ENCODE results near the gene RAP2A. TPM values are rescaled to one million over a fixed set of nuclear protein-coding genes. Genes with fewer than 3 reads are reported as not detected.

The RAP2A gene
- total RNA-seq, result 28.7 to 31.8 TPM (median 31.3 TPM) in 3 replicates

DNA sequence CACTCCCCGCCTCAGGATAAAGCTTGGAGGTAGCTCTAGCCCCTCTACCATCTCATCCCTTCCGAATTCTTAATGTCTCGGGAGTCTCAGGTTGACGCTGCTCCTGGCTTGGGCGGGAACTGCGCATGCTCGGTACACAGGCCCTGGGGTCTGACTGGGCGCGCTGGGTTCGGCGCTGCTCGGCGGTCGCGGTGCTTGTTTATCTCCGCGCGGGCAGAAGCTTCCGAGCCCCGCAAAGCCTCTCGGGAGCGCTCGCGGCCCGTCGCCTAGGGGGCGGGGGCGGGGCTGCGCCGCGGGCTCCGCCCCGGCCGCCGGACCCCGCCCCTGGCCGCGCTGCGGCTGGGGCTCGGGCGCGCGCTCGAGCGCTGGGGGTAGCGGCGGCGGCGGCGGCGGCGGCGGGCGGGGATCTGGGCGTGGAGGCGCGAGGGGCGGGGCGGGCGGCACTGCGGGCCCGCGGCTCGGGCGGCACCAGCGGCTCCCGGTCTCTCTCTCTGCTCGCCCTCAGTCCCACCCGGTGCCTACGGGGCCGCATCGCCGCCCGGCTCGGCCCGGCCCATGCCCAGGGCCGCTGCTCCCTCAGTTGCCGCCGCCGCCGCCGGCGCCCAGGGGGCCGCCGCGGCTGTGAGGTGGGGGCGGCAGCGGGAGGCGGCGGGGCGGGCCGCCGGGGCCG lies at the start of gene RAP2A:
Gene RAP2A (plus strand): TSS at position 443 of the 670 bp plus-strand sequence. CDS start 302 bp downstream, outside the sequence.
- Mint-ChIP-seq H3K36me3 (no peaks in the 10 kb centered on the region), H3K4me1 (peaks cover 49% of the 10 kb centered on the region), H3K27me3 (ENCODE audit: low read depth) (no peaks in the 10 kb centered on the region), H3K27ac (peak within 1 kb of the TSS; percentile 99), H3K4me3 (peak within 1 kb of the TSS; percentile 92), H3K9me3 (no peaks in the 10 kb centered on the region)
- DNase-seq (ENCODE audit: low spot score in 2 of 2, unreplicated experiment in 2 of 2), result peak; percentile 91 to 95
- TF ChIP-seq, protein P1, sequence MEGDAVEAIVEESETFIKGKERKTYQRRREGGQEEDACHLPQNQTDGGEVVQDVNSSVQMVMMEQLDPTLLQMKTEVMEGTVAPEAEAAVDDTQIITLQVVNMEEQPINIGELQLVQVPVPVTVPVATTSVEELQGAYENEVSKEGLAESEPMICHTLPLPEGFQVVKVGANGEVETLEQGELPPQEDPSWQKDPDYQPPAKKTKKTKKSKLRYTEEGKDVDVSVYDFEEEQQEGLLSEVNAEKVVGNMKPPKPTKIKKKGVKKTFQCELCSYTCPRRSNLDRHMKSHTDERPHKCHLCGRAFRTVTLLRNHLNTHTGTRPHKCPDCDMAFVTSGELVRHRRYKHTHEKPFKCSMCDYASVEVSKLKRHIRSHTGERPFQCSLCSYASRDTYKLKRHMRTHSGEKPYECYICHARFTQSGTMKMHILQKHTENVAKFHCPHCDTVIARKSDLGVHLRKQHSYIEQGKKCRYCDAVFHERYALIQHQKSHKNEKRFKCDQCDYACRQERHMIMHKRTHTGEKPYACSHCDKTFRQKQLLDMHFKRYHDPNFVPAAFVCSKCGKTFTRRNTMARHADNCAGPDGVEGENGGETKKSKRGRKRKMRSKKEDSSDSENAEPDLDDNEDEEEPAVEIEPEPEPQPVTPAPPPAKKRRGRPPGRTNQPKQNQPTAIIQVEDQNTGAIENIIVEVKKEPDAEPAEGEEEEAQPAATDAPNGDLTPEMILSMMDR (IDR thresholded peaks at IDR 0.05; ENCODE audit: unreplicated experiment), result no peak

DNA sequence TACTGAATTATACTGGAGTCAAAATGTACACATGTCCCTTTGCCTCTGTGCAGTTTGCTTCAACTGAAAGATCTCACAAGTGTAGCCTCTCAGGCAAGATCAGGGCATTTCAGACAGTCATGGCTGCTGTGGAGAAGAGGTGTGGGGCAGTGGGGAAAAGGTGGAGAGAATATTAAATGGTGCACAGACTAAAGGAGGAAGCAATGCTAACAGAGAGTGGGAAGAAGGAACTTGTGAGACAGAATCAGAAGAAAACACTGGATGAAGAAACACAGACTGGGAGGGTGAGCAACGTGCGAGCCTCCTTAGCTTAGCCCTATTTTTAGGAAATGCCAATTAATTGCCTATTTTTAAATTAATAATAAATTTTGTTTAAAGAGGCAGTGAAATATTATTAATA lies 49.6 kb upstream of the RAP2A start:
- Mint-ChIP-seq H3K36me3 (peaks cover 52% of the 10 kb centered on the region), H3K9me3 (no peaks in the 10 kb centered on the region), H3K4me1 (no peaks in the 10 kb centered on the region), H3K4me3 (no peak overlapping the region), H3K27me3 (ENCODE audit: low read depth) (no peaks in the 10 kb centered on the region), H3K27ac (peak overlapping the region; percentile 17)
- TF ChIP-seq, protein P1 (IDR thresholded peaks at IDR 0.05; ENCODE audit: unreplicated experiment), result no peak
- no peak for DNase-seq (ENCODE audit: low spot score in 2 of 2, unreplicated experiment in 2 of 2)

DNA sequence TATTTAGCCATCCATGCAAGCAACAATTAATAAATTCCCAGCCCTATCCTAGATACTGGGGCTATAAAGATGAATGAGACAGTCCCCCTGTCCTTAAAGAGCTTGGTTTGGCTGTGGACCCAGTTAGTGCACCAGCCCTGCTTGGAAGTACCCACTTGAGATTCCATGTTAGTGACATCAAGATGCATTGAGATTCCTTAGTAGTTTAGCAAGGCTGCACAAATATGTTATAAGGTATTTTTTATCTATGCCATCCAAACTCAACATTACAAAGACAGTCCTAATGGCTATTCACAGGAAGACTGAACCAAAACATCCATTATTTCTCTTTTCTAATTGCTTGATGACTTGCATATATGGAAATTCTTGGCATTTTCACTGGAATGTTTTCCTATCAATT lies 48.8 kb upstream of the RAP2A start:
- H3K27me3 Mint-ChIP-seq (ENCODE audit: low read depth), result no peaks in the 10 kb centered on the region
- H3K4me3 Mint-ChIP-seq, result no peak overlapping the region
- H3K27ac Mint-ChIP-seq, result no peak overlapping the region
- no peaks in the 10 kb centered on the region for H3K4me1 Mint-ChIP-seq
- peaks cover 48% of the 10 kb centered on the region for H3K36me3 Mint-ChIP-seq
- TF ChIP-seq, protein P1 (IDR thresholded peaks at IDR 0.05; ENCODE audit: unreplicated experiment), result no peak
- no peak for DNase-seq (ENCODE audit: low spot score in 2 of 2, unreplicated experiment in 2 of 2)
- H3K9me3 Mint-ChIP-seq, result no peaks in the 10 kb centered on the region

DNA sequence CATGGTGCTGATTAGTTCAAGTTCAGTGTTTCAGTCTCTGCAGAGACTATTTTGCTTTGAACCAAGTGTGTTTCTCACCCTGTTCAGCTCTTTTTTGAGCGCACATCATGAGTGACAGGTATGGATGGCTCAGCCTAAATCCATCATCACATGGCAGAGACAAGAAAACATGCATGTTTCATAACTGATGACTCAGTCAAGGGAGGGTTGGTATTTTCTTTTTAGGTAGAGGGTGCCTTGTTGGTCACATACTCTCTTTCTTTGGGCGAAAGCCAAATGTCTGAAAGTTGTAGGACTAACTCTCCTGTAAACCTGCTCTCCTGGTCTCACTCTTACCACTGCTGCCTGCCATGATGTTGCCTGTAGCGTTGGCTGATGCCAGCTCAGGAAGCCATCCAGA lies 48.1 kb upstream of the RAP2A start:
- no peak overlapping the region for H3K4me3 Mint-ChIP-seq
- no peak for DNase-seq (ENCODE audit: low spot score in 2 of 2, unreplicated experiment in 2 of 2)
- peaks cover under 1% of the 10 kb centered on the region for H3K4me1 Mint-ChIP-seq
- H3K9me3 Mint-ChIP-seq, result no peaks in the 10 kb centered on the region
- H3K27me3 Mint-ChIP-seq (ENCODE audit: low read depth), result no peaks in the 10 kb centered on the region
- peaks cover 45% of the 10 kb centered on the region for H3K36me3 Mint-ChIP-seq
- no peak overlapping the region for H3K27ac Mint-ChIP-seq
- TF ChIP-seq, protein P1 (IDR thresholded peaks at IDR 0.05; ENCODE audit: unreplicated experiment), result no peak

DNA sequence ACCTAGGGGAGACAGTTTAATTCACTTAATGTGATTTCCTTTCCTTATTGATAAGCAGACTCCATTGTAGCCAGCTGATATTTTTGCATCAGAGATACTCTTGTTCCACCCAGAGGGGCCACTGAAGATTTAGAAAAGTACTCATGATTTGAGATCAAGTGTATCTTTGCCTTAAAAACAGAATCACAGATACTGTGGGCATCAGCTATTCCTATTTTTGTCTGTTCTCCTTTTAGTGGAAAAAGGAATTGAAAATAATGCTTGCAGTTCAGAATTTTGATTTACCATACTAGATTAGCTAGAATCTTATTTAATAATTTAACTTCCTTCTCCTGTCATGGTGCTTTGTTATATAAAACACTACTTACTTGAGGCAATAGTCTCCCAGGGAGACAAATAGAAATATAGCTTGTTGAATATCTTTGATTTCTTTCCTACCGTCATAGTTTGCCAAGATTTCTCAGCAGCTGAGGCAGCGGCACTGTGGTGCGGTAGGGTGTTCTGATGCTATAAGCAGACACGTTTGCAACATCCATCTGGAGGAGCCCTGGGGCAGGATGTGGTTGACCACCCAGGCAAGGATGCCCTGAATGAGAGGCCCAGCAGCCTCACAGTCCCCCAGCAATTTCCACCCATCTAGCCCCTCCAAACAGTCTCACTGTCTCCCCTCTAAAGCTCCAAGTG lies 47.0 kb upstream of the RAP2A start:
- no peaks in the 10 kb centered on the region for H3K9me3 Mint-ChIP-seq
- DNase-seq (ENCODE audit: low spot score in 2 of 2, unreplicated experiment in 2 of 2), result no peak
- peaks cover 11% of the 10 kb centered on the region for H3K4me1 Mint-ChIP-seq
- no peak overlapping the region for H3K4me3 Mint-ChIP-seq
- peaks cover 38% of the 10 kb centered on the region for H3K36me3 Mint-ChIP-seq
- TF ChIP-seq, protein P1 (IDR thresholded peaks at IDR 0.05; ENCODE audit: unreplicated experiment), result no peak
- no peak overlapping the region for H3K27ac Mint-ChIP-seq
- H3K27me3 Mint-ChIP-seq (ENCODE audit: low read depth), result no peaks in the 10 kb centered on the region

Measured in mesothelial cell of epicardium (in vitro differentiated cells).